CD4-positive, alpha-beta T cell treated with Interleukin-2 at 100 ng/mL for 4 hours (primary cell): Measurements from ENCODE around the gene TSHZ1.

Experiments used
- DNase-seq: peaks from one replicate; pipeline ENCODE4 v3.0.0-alpha.2; 2020; ENCODE audit warnings: low spot score

TSHZ1 gene

DNA sequence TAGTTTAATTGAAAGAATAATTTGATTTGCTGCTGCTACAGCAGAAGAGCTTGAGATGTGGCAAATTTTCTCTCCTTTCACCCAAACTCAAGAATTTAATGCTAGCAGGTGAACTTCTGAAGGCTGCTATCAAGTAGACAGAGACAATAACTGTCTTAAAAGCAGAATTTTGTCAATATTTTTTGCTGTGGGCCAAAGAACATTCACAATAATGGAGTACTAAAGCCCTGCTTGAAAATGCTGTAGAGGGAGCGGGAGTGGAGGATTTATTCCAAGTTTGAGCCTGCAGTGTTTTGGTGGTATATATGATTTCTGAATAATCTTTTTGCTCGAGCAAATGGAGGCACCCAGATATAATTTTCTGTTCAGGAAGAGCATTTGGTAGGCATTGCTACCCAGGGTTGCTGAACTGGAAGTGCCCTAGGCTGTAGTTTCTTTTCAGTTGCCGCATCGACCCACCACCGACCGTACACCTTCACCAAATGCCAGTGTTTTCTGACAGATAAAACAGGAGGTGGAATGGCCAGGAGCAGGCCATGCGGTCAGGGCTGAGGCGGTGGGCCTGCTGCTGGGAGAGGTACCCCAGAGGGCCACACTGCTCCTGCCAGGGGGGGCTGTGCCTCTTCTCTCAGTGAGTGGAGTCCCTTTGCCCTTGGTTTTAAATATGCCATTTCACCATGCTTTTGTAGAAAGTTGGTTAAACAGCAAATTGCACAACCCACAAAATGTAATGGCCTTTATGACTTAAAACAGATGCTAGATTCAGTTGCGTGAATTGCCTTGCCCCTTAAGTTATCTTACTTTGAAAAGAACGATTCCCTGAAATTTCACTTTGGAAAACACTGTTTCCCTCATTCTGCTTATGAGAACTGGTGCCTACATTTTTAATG lies 36.4 kb downstream of the TSHZ1 start:
- DNase-seq = no peak

DNA sequence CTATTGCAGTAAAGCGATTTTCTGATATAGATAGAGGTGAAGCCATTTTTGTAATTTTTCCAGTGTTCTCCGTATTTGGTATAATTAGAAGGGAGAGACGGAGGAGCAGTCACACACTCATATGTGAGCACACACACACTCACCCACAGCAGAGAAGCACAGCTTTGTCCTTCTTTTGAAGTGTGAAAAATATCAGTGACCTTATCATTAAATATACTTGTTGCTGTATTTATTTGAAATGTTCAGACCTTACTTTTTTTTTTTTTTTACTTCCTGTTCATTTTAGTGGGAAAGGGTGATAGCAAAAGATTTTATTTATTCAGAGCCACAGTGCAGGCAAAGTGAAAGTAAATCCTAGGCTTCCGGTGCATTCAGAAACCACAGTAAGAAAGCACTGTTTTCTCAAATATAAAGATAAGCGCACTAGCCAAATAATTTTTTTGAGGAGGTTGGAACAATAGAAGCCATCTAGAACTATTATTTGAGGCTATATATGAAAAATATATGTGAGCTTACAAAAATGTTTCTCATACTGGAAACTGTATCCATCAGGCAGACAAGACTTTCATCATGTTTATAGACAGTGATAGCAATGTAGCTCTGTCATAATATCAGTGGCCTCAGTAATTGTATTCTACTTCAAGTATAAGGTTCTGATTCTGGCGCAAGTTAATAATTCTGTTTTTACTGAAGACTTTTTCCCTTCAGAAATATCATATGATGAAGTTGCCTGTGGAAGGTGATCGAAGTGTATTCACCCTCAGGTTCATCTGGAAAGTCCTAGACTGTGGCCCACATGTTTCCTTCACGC lies 37.2 kb downstream of the TSHZ1 start:
- DNase-seq = peak; percentile 45

DNA sequence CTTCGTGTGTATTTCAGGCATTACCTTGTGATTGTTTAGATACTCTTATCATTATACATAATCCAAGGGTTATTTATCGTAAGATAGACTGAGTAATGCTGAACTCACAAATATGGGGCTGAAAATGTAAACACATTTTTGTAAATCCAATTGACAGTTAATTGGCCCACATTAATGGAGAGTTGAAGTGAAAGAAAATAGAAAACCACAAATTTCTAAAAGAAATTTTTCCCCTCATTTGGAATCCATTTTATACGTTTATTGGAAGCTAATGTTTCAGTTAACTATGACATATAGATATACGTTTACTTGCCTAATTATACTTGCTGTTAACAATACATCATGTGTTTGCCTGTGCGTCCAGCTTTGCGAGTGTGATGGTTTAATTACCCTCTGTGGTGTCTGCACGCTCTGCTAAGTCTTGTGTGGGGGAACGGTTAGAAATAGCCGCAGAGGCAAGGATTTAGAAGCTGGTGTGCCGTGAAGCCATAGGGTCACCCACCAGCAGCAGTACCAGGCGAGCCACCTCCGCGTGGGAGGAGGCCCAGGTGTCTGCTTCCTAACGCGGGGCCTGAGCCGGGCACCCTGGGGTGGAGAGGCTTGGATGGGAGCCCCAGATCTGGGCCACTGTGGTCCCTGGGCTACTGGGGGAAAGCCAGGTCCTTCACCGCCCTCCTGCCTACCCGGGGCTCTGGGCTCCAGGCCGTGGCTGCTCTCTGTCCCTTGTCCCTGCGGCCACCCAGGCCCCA lies 38.0 kb downstream of the TSHZ1 start:
- DNase-seq = no peak

DNA sequence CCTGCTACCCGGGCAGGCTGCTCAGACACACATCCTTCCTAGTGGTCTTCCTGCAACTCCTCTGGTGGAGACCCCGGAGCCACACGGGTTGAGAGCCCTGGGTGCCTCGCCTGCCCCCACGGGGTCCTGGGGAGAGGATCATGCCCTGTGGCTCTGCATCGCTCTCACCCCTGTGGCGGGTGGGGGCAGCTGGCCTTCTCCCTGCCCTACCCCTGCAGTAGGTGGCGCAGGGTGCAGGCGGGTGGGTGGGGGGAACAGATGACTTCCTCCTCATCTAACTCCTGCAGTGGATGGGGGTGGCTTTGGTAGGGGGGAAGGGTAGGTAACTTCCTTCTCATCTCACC lies 38.5 kb downstream of the TSHZ1 start:
- no peak for DNase-seq

DNA sequence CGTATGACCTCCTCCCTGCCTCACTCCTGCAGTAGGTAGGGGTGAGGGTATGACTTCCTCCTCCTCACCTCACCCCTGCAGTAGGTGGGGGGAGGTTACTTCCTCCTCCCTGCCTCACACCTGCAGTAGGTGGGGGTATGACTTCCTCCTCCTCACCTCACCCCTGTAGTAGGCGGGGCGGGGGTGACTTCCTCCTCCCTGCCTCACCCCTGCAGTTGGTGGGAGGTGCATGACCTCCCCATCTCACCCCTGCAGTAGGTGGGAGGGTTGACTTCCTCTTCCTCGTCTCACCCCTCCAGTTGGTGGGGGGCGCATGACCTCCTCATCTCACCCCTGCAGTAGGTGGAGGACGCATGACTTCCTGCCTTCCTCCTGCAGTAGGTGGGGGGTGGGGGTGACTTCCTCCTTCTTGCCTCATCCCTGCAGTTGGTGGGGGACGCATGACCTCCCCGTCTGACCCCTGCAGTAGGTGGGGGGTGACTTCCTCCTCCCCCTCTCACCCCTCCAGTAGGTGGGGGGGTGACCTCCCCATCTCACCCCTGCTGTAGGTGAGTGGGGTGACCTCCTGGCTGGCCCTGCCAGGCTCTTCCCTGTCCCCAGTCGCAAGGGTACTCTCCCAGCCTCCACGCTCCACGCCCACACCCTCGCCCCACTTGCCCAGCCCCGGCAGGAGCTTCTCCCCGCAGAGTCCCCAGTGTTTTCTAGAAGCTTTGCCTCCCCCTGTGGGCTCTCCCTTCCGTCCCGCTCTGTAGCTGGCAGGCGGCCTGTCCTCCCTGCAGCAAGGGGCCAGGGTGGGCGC lies 39.3 kb downstream of the TSHZ1 start:
- no peak for DNase-seq

DNA sequence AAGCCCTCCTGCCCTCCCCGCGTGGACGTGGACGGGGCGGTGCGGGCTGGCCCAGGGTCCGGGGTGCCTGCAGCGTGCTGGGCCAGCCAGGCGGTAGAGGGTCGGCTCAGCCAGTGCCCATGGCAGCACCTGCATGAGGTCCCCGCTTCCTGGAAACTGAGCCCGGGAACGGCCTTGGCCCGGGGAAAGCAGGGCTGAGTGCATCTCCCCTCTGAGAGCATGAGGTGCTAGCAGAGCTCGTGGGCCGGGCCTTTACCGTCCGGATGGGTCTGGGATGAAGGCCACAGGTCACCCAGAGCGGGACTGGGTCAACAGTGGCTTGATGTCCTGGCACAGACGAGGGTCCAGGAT lies 39.8 kb downstream of the TSHZ1 start:
- no peak for DNase-seq

DNA sequence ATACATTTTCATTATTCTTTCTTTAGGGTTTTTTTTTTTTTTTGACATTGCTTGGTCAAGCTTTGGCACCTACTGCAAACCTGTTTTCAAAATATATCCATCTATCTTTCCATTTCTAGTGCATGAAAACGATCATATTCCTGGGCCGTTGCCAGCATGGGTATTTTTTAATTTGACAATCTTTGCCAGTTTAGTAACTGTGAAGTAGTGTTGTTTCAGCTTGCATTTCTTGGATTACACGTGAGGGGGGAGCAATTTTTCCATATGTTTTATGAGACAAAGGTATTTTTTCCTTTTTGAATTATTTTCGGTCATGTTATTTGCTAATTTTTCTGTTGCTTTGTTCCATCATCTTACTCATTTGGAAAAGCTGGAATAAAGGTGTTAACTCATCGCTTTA lies 40.9 kb downstream of the TSHZ1 start:
- no peak for DNase-seq

DNA sequence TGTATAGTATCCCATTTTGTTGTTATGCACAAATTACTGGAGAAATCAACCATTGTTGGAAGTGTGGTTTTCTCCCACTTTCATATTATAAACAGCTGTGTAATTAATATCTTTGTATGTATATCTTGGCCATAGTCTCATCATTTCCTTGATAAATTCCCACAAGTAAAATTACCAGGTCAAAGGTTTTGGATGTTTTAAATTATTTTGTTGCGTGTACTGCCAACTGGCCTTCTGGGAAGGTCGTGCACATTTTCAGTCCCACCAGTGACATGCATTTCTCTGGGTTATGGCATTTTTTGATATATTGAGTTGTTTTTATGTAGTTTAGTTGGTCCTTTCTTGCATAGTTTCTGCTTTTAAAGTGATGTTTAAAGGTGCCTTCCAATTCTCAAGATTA lies 41.5 kb downstream of the TSHZ1 start:
- DNase-seq = no peak

DNA sequence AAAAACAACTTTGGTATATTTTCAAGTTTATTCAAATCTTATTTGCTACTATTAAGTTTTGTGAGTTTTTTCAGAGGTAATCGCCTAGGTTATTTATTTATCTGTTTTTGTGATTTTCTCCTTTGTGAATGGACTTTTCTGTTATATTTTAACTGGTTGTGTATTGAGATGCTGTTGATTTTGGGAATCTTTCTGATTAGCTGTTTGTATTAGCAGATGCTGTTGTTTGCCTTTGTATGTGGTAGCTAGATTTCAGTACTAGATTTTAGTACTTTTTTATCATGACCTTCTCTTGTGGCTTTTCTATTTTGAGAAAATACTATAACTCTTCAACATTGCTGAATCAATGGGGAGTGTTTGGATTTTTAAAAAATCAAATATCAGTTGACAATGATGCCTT lies 42.4 kb downstream of the TSHZ1 start:
- DNase-seq = no peak

DNA sequence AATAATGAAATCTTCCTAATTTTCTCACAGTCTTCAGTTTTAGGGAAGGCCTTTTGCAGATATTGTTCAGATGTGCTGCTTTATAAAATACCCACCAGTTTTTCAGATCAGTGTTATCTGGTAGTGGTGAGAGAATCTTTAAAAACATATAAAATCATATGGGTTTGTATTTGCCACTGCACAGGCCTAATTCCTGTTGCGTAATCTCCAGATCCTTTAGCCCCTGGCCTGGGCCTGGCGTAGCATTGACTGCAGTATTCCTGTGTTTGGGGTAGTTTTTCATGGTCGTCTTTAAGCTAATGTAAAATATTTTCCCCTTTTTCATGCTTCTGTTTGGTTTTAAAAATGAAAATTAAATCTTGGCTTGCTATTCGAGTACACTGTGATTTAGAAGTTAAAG lies 43.2 kb downstream of the TSHZ1 start:
- DNase-seq = no peak

DNA sequence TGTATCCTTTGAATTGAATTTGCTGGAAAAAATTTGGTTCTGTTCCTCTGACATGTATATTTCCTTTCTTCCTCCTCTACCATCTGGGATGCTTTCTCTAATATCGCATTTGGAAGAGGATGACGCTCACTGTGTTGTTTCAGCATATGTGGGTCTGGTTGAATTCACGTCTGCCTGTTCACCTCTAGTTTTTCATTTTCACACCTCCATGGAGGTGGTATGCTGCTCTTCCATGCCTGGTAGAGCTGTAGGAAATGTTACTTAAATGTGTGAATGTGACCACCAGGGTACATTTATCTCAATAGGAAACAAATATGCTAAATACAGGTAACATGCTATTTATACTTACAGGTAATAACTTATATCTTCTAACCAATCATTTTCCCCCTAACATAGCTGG lies 44.5 kb downstream of the TSHZ1 start:
- DNase-seq = no peak

DNA sequence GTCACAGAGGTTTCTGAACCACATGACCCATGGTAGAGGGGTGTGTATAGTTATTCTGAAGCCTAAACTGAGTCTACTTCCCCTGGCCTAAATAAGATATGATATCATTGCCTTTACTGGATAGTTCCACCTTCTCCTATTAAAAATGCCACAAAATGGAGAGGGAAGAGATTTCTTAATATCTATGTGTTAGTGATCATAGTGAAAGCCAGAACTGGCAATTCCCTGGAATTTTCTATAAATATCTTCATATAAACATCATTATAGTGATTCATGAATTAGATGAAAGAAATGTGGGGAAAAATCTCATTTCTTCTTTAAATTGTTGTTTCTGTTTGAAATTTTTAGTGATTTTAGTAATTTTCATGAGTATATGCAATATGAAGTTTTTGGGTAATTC lies 45.8 kb downstream of the TSHZ1 start:
- no peak for DNase-seq

DNA sequence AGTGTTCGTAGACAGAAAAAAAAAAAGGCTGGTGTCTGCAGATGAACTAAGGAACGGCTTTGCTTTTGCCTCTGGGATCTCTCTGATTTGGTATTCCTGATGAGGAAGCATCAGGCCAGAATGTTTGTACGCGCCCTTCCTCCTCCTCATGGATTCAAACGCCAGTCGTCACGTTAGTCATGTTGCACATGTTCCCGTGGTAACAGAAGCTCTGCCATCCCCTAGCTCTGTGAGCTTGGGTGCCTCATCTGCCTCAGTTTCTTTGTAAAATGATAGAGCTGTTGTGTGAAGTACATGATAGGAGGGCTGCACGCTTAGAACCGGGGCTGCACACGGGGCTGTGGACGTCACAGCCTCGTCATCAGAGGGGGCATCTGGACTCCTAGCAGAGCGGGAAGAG lies 47.0 kb downstream of the TSHZ1 start:
- DNase-seq = no peak

DNA sequence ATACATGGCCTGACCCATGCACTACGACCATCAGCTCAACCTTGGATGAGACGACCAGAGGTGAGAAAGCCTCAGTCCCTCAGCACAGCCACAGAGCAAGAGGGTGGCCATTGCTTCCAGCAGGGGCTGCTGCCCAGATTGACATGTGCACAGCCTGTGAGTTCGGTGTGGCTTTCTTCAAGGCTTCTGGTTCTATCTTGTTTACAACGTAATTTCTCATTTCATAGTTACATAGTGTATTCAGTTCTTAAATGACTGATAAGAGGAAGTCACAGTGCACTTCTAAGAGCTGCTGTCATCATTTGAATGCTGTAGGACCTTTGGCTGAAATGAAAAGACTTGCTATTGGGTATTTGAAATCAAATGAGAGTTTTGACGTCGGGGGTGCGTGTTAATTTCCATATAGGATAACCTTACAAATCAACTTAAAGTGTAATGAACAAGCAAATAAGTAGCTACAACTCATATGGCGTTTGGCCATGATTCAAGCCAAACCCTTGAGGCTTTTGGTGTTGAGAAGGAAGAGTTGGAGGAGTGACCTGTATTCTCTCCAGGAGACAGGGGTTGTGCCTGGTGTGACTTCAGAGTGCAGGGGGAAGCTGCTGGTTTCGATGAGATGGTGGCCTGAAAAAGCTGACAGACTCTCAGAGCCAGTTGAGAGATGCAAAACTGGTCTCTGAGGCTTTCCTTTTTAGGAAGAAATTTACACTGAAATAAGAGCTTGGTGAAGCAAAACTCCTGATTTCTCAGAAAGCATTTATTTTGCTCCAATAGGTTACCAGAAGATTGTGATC lies 51.0 kb downstream of the TSHZ1 start:
- no peak for DNase-seq

DNA sequence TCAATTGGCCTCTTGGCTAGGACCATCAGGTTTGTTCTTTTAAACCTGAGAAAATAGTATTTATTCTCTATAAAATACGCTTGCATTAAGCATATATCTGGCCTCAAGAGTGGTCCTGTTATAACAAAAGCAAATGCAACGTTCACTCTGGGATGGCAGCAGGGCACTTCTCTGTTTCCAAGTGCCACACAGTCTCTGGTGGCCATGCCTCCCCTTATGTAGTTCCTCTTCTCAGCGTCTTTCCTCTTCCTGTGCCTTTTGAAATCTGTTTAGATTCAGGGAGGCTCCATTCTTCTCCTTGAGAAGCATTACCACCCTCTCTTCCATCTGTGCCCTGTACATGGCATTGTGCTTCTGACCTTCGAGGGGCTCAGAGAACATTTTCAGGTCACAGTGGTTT lies 51.9 kb downstream of the TSHZ1 start:
- DNase-seq = no peak

DNA sequence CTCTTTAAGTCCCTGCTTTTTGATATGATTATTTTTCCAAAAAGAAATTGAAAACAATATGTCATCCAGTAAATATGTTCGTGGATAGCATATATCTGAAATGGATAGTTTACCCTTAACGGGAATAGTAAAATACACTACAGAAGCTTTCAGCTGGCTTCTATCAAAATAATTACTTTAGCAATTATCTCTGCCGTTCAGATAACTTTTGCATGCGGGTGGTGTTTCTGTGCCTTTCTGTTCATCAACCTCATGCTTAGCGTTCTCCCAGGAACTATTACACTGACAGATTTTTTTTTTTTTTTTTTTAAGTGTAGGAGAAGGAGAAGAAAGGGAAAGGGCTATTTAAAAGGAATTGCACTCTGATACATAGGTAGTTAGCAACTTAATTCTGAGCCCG lies 53.6 kb downstream of the TSHZ1 start:
- DNase-seq = no peak

DNA sequence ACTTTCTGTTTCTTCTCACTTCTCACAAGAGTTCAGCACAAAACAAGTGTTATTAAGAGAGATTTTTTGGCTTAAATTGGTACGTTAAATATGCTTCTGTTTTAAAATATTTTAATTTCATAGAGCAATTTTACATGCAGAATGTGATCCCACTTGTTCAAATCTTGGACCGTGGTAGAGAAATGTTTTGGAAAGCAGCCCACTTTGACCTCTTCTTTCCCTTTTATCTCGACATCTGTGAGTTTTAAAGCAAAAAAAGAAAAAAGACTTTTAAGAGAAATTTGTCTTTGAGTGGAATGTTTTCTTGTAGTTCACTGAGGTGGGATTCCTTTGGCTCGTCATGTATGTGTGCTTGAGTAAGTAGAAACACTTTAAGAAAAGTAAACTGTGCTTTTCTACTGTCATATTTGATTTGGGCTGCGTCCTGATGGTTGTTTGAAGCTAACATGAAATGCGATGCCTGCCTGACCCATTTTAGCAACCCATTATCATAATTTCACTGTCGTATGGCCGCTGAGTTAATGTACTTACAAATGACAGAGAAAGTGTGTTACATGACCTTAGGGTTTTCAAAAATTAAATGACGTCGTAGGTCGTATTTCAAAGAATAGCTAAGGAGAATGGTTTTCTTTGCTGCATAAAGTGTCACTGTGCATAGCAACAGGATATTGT lies 54.5 kb downstream of the TSHZ1 start:
- no peak for DNase-seq

DNA sequence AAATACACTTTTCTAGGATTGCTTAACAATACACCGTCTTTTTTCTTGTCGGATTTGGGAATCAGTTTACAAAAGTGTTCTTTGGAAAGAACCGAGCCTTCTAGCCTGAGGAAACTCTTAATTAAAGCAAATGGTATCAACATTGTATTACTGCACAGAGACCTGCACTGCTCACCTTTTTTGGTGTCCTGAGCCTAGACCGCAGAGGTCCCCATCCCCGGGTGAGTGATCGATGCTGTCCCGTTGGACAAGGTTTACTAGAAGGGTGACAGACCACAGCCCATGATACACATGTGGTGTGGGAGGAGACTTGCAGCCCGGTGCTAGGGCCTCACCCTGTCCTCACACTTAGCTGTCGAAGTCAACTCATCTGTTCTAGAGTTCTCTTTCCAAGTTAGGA lies 55.3 kb downstream of the TSHZ1 start:
- DNase-seq = no peak

DNA sequence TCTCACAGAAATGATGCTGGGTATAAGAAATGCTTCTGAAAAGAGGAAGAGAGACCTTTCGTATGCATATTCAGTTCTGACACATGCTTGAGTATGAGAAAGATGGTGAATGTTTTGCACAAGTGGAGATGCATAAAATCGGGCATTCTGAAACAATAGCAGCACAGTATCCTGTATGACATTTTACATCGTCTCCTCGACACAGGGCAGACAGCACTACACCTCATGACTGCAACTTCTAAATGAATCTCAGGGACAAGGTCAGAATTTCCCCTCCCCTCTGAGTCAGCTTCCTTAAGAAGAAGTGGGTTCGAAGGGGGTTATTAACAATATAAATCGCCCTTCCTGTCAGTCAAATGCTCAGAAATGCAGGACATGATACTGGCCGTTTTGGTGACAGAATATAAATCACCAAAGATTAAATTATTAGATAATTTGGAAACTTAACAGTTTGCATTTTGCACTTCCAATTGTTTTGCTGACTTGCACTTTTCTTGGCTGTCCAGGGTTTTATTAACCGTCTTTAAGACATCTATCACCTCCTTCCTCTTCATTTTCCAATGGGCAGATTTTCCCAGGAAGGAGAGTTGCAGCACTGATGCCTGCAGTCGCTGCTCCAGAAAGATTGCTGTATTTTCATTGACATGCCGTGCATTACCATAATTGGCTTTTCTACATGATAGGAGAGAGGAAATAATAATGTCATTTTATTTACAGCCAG lies 57.2 kb downstream of the TSHZ1 start:
- no peak for DNase-seq

DNA sequence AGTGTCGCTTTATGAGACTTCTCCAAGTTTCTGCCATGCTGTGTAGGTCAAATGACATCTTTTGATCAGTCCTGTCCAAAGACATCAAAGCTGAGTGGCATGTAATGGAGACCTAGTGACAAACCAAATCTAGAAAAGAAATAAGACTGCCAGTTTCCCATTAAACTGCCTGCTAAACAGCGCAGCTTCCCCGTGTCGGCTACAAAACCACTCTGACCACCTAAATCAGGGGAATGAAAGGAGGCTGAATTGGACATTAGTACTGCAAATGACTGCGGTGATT lies 57.7 kb downstream of the TSHZ1 start:
- DNase-seq = no peak
